Measurements from ENCODE around the gene MEOX1. TPM values are rescaled to one million over a fixed set of nuclear protein-coding genes. Genes with fewer than 3 reads are reported as not detected.

The MEOX1 gene
- total RNA-seq, 1 experiment from 2014 or later = 0.72 TPM

DNA sequence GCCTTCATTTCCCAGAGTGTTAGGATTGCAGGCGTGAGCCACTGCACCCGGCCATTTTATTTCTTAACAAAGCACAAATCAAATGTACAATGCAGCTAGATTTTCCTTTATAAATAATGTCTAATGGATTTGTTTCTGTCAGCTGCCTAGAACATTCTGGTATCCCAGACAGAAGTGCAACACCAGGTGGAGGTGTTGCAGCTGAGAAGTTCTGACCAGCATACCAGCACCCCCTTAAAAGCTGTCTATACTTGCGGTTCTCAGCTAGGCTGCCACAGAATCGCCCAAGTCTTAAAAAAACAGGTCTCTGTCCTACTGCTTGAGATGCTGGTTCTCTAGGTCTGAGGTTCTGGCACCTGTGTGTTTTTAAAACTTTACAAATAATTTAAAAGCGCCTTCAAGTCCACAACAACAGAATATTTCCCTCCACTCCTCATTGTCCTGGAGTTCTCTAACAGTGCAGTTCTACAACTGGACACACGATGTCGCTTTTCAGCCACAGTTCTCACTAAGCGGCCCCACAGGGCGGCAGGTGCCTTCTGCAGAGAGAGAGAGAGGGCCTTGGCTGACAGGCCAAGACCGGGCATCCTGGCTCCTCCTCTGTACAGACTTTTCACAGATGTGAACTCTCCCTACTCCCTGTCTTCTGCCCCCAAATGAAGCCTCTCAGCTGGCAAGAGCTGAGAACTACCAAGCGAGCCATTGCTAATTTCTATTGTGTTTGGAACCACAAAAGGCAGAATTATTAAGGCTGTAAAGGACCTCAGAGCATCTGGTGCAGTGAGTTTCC lies 32.6 kb upstream of the MEOX1 start:
- Histone ChIP-seq H2AFZ (0 out of 2 replicates have a peak overlapping the region, but pooled peaks have one; percentile 23), H3K27me3 (ENCODE audit: insufficient read depth, low read depth) (no peaks in the 10 kb centered on the region), H3K4me1 (replicated peaks; ENCODE audit: insufficient read depth) (no peaks in the 10 kb centered on the region), H3K4me2 (peak overlapping the region; percentile 53), H3K79me2 (ENCODE audit: low read depth) (no peaks in the 10 kb centered on the region), H3K9me3 (ENCODE audit: insufficient read depth, low read depth) (no peaks in the 10 kb centered on the region), H3K4me3 (no peak overlapping the region), H3K9me2 (ENCODE audit: insufficient read depth) (no peaks in the 10 kb centered on the region), H3K27ac (no peak overlapping the region), H3K36me3 (ENCODE audit: low read depth) (no peaks in the 10 kb centered on the region), H3F3A (ENCODE audit: insufficient read depth, low read depth) (peaks cover 5% of the 10 kb centered on the region; the same call in 1 of the 2 replicates), H4K20me1 (ENCODE audit: insufficient read depth) (no peaks in the 10 kb centered on the region)
- intact Hi-C loops (cut with micrococcal nuclease; ENCODE audit: unreplicated experiment) = loop anchor here (1.0 to 5.0 kb wide), 4 partner anchors 66 to 172 kb away; partner anchors contain the start of gene CD300LG
- TF ChIP-seq EZH2 (IDR thresholded peaks at IDR 0.05; ENCODE audit: low read depth) = no peak
- TF ChIP-seq, protein P1, sequence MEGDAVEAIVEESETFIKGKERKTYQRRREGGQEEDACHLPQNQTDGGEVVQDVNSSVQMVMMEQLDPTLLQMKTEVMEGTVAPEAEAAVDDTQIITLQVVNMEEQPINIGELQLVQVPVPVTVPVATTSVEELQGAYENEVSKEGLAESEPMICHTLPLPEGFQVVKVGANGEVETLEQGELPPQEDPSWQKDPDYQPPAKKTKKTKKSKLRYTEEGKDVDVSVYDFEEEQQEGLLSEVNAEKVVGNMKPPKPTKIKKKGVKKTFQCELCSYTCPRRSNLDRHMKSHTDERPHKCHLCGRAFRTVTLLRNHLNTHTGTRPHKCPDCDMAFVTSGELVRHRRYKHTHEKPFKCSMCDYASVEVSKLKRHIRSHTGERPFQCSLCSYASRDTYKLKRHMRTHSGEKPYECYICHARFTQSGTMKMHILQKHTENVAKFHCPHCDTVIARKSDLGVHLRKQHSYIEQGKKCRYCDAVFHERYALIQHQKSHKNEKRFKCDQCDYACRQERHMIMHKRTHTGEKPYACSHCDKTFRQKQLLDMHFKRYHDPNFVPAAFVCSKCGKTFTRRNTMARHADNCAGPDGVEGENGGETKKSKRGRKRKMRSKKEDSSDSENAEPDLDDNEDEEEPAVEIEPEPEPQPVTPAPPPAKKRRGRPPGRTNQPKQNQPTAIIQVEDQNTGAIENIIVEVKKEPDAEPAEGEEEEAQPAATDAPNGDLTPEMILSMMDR (conservative IDR thresholded peaks at IDR 0.05) = peak; percentile 97
- POLR2A ChIA-PET (ENCODE audit: unreplicated experiment) = interaction anchor here (0.6 kb wide), 4 partner anchors 62 to 893 kb away, joined by 3 to 7 read pairs (median 4); partner anchors contain the start of gene ARL4D
- DNase-seq = peak; percentile 68 to 72
- BruUV-seq (replicated peaks) = no TSS peak
- CTCF ChIA-PET = interaction anchor here (0.5 to 1.5 kb wide), 3 partner anchors 66 to 191 kb away, joined by 4 to 24 read pairs (median 5); no protein-coding TSS in a partner anchor

DNA sequence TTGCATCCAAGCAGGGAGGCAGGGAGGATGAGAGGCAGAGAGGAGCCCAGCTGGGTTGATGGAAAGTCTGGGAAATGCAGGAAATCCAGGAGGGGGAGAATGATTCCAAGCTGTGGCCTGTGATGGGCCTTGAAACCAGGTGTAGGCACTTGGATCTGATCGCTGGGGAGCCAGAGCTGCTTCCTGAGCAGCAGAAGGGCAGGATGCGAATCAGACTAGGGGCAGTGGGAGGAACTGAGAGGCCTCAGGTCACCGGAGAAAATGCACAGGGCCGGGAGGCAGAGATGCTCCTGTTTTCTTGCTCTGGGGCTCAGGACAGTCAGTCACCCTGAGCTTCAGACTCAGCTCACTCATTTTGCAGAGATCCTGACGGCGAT lies 29.6 kb upstream of the MEOX1 start:
- no peaks in the 10 kb centered on the region for H3K79me2 ChIP-seq (ENCODE audit: low read depth)
- BruUV-seq (replicated peaks) = no TSS peak
- H3K27ac ChIP-seq = no peak overlapping the region
- H3K9me3 ChIP-seq (ENCODE audit: insufficient read depth, low read depth) = no peaks in the 10 kb centered on the region
- DNase-seq = no peak
- no peak overlapping the region for H2AFZ ChIP-seq
- H3K36me3 ChIP-seq (ENCODE audit: low read depth) = no peaks in the 10 kb centered on the region
- ChIA-PET POLR2A (ENCODE audit: unreplicated experiment) (no interaction called here), CTCF (no interaction called here)
- no peak overlapping the region for H3K4me3 ChIP-seq
- H3K4me2 ChIP-seq = no peak overlapping the region
- no peaks in the 10 kb centered on the region for H3K9me2 ChIP-seq (ENCODE audit: insufficient read depth)
- no peaks in the 10 kb centered on the region for H3K27me3 ChIP-seq (ENCODE audit: insufficient read depth, low read depth)
- no peaks in the 10 kb centered on the region for H3K4me1 ChIP-seq (replicated peaks; ENCODE audit: insufficient read depth)
- TF ChIP-seq, protein P1 (conservative IDR thresholded peaks at IDR 0.05) = no peak
- TF ChIP-seq EZH2 (IDR thresholded peaks at IDR 0.05; ENCODE audit: low read depth) = no peak
- no peaks in the 10 kb centered on the region; the same call in 1 of the 2 replicates for H3F3A ChIP-seq (ENCODE audit: insufficient read depth, low read depth)
- intact Hi-C loops (cut with micrococcal nuclease; ENCODE audit: unreplicated experiment) = loop anchor here (5.0 kb wide), 2 partner anchors 156 to 169 kb away; partner anchors contain the start of gene CD300LG
- no peaks in the 10 kb centered on the region for H4K20me1 ChIP-seq (ENCODE audit: insufficient read depth)

DNA sequence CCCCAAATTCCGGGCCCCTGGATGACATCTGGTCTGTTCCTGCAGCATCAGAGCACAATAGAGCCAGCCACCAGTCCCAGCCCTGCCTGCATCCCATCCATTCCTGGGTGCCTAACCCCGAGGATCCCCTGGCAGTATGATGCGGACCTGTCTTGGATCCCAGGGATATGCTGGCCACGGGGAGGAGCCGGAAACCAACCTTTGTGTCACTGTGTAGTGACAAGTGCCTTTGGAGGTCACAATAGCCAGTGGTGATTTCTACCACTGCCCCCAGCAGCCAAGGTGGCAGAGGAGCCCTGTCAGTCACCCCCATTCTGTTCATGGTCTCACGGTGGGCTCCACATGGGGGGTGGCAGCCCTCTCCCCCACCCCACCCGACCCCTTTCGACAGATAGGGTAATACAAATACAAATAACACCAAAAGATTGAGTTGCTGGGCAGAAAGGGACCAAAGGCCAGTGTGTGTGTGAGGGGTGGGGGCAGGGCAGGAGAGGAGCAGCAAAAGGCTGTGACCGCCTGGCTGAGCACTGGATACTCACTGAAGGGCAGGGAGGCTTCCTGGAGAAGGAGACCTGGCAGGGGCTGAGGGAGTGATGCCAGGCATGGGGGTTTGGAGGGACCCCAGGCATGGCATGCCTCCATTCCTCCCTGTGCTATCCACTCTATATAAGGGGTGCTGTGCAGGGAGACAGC lies 29.0 kb upstream of the MEOX1 start:
- no peak overlapping the region for H3K4me3 ChIP-seq
- intact Hi-C loops (cut with micrococcal nuclease; ENCODE audit: unreplicated experiment) = loop anchor here (5.0 kb wide), 2 partner anchors 157 to 168 kb away; partner anchors contain the start of gene CD300LG
- no peaks in the 10 kb centered on the region for H4K20me1 ChIP-seq (ENCODE audit: insufficient read depth)
- no peaks in the 10 kb centered on the region for H3K79me2 ChIP-seq (ENCODE audit: low read depth)
- H3K36me3 ChIP-seq (ENCODE audit: low read depth) = no peaks in the 10 kb centered on the region
- ChIA-PET POLR2A (ENCODE audit: unreplicated experiment) (interaction anchor here (0.6 kb wide), 1 partner anchor 11 kb away, joined by 8 read pairs; no protein-coding TSS in a partner anchor), CTCF (interaction anchor here (0.7 kb wide), 1 partner anchor 132 kb away, joined by 9 read pairs; no protein-coding TSS in a partner anchor)
- TF ChIP-seq EZH2 (IDR thresholded peaks at IDR 0.05; ENCODE audit: low read depth) = no peak
- TF ChIP-seq, protein P1 (conservative IDR thresholded peaks at IDR 0.05) = no peak
- H3K27me3 ChIP-seq (ENCODE audit: insufficient read depth, low read depth) = no peaks in the 10 kb centered on the region
- H3K4me1 ChIP-seq (replicated peaks; ENCODE audit: insufficient read depth) = no peaks in the 10 kb centered on the region
- no peaks in the 10 kb centered on the region for H3K9me2 ChIP-seq (ENCODE audit: insufficient read depth)
- no peaks in the 10 kb centered on the region; the same call in 1 of the 2 replicates for H3F3A ChIP-seq (ENCODE audit: insufficient read depth, low read depth)
- H3K4me2 ChIP-seq = no peak overlapping the region
- H3K27ac ChIP-seq = no peak overlapping the region
- no peak for DNase-seq
- H2AFZ ChIP-seq = no peak overlapping the region
- H3K9me3 ChIP-seq (ENCODE audit: insufficient read depth, low read depth) = no peaks in the 10 kb centered on the region
- BruUV-seq (replicated peaks) = no TSS peak
